Activated CD8-positive, alpha-beta memory T cell treated with anti-CD3 and anti-CD28 coated beads for 1 hour (primary cell): ENCODE results near the gene SPDYE4.
A peak's percentile ranks its signal among the peaks of the same experiment; 100 is the strongest.

Experiments used
- DNase-seq, 2 donors: peaks; one replicate each; pipeline ENCODE4 v3.0.0-alpha.2; 2020; ENCODE audit warnings: low read depth in 1 of 2; ENCODE audit errors: extremely low read depth in 1 of 2

Gene SPDYE4

DNA sequence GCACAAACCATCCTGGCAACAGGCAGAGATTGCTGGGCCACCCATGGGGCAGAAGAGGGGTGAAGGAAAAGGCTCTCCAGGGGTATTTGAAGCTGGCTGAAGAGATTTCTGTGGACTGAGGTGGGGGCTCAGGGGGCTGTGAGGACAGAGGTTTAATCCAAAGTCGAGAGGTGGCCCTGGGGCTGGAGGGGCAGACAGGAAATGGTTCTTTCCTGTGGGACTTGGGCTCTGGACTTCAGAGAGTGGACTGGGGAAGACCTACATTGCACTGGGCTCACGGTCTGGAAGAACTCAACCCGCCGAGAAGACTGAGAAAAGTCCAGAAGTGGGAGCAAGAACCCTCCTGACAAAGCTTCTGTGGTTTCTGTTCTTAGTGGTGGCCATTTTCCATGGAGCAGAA lies 16.6 kb downstream of the SPDYE4 start:
- no peak for DNase-seq

DNA sequence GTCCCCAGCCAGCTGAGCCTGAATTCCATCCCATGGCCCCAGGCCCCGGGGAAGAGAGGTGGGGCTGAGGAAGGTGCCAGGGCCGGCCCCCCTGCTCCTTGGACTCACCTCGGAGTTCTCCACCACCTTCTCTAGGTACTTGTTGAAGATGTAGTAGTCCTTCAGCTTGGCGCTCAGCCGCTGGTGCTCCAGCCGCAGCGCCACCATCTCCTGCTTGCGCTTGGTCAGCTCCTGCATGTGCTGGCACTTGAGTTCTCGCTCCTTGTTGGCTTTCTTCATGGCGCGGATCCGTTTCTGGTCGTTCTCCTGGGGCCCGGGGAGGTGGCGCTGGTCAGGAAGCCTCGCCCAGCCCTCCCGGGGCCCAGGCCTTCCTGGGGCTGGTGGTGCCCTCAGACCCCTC lies 17.0 kb downstream of the SPDYE4 start:
- no peak for DNase-seq

DNA sequence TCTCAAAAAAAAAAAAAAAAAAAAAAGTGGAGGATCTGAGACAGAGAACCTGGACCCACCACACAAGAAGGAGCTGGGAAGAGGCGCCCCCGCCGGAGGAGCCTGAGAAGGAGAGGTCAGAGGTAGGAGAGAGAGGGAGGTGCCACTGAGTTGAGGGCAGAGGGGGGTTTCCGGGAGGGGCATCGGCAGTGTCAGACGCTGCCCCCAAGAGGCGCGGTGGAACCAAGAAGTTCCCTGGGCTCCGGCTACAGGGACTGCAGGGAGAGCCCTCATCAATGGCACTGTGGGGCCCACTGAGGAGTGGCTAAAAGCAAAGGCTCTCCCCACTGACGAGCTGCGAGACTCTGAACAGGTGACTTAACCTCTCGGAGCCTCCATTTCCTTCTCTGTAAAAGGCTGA lies 17.9 kb downstream of the SPDYE4 start:
- peak in 1 of 2 donors; percentile 36 for DNase-seq

DNA sequence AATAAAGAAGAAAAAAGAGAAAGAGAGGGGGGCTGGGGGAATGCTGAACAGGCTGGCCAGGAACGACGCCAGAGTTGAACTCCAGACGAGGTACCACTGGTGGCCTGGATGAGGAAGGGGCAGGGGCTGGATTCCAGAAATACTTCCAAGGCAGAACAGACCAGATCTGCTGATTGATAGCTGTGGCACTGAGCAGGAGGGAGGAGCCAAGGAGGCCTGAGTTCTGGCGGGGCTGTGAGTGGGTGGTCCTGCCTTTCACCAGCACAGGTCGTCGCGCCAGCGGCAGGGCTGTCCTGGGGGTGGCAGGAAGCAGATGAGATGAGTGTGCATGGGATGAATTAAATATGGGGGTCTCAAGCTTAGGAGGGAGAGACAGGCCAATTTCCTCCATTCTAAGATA lies 19.2 kb downstream of the SPDYE4 start:
- no peak for DNase-seq

DNA sequence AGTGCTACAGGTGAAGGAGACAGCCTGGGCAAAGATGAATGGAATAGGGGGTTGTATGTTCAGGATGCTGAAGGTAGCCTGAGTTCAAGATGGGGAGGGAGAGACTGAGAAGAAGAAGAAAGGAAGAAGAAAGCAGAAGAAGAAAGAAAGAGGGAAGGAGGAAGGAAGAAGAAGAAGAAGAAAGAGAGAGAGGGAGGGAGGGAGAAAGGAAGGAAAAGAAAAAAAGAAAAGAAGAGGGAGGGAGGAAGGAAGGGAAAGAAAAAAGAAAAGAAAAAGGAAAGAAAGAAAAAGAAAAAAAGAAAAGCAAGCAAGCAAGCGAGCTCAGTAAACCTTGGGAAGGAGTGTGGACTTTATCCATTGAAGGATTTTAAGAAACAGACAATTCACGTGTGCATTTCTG lies 21.6 kb downstream of the SPDYE4 start:
- DNase-seq = no peak

DNA sequence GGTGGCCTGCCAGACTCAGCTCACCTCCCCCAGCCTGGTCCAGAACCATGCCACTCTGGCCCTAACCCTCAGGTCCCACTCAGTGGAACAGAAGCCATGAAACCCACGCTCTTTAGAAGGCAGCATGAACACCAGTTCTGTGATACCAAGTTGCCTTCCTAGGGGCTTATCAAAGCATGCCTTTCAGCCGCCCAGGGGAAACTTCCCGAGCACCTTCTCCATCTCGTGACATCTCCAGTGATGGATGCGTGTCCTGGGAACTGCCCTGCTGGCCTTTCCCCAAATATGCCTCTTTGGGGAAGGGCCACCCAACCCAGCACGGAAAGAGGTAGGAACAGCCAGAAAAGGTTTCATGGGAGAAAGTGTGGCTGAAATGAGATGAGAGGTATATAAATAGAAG lies 22.0 kb downstream of the SPDYE4 start:
- DNase-seq = no peak

DNA sequence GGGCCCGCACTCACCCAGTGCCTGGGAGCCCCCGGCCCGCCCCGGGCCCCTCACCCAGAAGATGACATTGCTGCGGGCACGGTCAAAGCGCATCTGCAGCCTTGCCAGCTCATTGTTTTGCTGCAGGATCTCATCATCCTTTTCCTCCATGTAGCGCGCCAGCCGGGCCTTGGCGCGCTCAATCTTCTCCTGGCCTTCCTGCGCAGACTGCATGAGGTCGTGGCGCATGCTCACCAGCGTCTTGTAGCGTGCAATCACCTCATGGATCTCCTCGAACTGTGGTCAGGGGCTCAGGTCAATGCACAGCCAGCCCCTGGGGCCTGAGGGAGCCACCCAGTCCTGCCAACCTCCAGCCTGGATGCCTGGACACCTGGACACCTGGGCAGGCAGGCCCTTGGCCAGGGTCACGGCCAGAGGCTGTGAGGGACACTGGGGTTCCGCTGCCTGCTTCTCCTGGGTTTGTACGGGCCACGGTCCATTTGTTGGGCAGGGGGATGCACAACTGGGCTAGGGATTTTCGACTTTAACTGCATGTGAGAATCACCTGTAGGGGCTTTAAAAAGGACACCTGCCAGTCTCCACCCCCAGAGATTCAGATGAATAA lies 22.9 kb downstream of the SPDYE4 start:
- no peak for DNase-seq

DNA sequence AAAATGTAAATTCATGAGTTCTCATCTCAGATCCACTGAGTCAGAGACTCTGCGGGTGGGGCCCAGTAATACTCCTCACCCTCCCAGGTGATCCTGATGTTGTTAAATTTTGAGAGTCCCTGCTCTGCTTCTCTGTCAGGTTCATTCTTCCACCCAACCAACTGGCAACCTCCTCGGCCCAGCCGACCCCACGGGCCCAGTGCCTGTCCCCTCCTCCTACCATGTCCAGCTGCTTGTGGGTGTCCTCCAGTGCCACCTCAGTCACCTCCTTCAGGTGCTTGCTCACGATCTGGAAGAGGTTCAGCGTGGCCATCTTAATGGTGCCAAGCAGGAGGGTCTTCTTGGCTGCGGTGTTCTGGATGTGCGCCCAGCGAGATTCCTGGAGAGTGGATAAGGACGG lies 23.5 kb downstream of the SPDYE4 start:
- no peak for DNase-seq

DNA sequence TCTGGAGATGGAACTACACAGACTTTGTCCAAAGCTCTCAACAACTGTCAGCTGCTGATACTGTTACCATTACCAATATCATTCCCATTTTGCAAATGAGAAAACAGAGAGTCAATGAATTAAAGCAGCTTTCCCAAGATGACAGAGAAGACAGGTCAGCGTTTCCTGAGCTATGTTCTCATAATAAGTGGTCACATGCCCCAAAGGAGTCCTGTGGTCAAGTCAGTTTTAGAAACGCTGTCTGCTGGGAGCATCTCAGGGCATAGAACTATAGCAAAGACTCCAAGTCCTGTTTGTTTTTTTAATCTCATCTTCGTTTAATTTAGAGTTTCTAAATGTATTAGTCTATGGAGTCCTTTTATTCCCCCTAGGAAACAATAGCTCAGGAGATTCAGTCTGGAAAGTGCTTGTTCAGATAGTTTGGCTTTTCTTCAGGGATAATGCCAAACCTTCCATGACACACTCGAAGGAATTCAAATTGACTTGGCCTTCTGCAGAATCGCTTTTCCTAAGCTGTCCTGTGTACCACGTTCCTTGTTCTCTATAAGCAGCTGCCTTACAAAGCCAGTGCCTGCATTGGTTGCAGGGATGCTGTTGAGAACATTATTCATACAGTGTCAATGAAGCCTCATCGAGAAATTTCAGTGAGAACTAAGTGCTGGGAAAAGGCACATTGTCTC lies 25.8 kb downstream of the SPDYE4 start:
- no peak for DNase-seq

DNA sequence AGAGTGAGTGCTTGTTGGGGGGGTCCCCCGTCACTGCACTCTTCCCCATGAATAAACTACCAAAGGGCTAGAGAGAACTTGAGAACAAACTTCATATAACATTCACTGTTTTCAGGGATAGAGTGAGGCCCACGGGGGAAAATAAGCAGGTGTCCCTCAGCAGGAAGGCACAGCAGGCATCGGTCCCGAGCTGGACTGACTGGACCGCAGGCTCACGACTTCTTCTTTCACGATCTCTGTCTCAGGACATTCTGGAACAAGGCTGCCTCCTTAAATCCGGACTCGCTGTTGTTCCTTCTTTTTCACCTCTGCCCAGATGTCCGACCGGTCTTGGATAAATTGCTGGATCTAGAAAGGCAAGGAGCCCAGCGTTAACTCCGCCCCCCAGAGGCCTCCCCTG lies 28.5 kb downstream of the SPDYE4 start:
- DNase-seq = no peak

DNA sequence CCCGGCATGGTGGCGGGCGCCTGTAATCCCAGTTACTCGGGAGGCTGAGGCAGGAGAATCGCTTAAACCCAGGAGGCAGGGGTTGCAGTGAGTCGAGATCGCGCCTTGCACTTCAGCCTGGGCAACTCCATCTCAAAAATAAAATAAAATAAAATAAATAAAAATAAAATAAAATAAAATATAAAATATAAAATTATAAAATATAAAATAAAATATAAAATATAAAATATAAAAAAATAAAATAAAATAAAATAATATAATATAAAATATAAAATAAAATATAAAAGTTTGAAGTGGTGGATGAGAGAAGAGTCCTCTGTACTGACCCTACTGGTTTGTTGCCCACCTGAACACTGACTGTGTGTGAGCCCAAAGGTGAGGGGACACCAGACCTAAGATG lies 28.9 kb downstream of the SPDYE4 start:
- no peak for DNase-seq

DNA sequence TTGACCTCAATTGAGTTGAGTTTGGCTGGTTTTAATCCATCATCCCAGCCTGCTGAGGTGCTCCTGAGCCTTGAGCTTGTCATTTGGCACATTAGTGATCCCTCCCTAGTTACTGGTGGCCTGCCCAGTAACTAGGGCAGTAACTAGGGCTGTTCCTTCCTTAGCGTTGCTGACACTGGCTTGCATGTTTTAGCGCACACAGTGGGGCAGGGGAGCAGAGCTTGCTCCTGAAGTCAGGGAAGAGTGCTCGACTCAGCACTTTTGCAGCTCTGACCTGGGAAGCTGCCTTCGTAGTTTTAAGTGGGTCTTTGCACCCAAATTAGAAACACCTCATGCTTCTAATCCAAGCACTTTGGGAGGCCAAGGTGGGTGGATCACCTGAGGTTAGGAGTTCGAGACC lies 29.4 kb downstream of the SPDYE4 start:
- DNase-seq = no peak

DNA sequence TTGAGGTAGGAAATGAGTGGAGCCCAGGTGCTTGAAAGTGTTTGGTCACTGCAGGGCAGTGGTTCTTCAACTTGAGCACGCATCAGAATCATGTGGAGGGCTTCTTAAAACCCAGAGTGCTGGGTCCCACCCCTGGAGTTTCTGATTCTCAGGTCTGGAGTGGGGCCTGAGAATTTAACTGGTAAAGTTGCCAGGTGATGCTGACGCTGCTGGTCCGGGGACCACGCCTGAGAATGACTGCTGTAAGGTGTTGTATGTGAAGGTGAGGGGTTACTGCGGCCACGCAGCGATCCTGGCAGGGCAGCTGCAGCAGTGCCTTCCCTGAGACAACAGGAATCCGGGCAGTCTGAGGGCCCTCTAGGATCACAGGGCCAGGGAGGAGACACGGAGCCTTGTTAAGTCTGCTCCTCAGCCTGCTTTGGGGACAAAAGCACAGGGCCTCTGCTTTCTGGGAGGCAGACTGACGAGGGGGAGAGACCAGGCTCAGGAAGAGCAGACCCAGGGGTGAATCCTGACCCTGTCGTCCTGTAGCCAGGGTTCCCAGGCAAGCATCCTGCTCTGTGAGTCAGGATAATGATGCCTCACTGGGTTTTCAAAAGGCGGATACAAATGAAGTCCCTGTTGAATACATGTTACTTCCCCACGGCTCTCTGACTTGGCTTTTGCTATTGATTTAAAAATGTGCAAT lies 30.0 kb downstream of the SPDYE4 start:
- DNase-seq = no peak

DNA sequence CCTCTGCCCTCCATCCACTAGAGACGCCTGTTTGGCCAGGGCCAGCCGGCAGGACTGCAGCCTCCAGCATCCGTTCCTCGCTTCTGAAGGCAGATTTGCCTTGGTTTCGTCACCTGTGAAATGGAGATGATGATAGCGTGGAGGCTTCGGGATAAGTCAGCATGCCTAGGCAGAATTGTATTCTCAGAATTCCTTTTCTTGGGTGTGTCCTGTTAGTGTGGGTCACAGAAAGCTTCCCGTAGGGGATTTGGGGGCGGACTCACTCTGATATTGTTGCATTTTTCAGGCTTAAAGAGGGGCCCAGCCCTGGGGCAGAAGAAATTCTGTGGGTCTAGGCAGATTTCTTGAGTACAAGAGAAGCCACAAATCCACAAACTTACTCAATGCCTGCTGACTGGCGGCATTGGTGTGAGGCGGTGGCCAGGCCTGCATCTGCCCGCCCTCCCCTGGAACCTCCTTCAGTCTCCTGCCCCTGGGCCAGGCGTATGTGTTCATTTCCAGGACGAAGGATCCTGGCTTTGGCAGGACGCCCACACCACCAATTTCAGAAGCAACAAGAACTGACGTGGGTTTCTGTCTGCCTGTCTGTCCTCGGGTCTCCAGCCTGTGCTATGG lies 31.3 kb downstream of the SPDYE4 start:
- no peak for DNase-seq

DNA sequence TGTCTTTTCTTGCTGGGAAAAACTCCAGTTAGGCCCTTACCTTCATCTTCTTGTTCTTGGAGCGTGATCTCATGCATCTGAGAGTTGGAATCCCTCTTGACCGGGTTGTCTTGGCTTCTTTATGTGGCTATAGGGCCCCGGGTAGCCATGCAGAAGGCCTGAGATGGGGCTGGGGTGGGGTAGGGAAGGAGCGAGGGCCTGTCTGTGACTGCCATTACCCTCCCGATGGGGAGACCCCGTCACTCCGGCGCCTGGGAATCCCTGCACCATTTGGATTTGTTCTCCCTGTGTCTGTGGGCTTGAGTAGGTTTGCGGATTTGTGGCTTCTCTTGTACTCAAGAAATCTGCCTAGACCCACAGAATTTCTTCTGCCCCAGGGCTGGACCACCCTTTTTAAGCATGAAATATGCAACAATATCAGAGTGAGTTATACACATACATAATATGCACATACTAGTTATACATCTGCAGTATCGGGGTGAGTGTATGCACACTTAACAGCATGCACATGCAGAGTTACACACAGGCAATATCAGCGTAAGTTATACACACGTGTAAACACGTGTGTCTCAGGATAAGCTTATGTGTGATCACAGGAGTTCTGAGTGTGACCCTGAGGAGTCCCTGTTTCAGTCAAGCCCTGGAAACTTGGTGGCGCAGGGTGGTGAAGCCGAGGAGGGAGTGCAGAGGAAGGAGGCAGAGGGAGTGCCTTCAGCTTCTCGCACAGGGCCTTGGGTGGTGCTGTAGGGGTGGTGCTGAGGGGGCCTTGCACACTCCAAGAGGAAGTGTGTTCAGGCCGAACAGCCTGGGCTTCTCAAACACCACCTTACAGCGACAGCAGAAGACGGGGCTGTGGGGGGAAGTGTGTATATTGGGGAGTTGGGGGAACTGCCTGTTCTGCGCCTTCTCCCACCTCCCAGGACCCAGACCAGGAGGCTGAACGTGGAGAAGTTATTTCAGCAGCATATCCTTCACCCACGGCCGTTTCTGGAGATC lies 32.2 kb downstream of the SPDYE4 start:
- no peak for DNase-seq

DNA sequence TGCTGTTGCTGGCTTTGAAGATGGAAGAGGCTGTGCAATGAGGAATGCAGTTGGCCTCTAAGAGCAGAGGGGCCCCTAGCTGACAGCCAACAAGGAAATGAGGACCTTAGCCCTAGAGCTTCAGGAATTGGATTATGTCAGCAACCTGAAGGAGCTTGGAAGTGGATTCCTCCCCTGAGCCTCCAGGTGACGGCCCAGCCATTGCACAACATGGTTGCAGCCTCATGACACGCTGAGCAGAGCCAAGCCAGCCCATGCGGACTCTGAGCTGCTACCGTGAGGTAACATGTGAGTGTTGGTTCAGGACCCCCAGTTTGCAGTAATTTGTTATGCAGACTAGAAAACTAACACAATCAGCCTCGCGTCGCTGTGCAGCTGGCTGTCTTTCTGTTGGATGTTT lies 33.9 kb downstream of the SPDYE4 start:
- no peak for DNase-seq

DNA sequence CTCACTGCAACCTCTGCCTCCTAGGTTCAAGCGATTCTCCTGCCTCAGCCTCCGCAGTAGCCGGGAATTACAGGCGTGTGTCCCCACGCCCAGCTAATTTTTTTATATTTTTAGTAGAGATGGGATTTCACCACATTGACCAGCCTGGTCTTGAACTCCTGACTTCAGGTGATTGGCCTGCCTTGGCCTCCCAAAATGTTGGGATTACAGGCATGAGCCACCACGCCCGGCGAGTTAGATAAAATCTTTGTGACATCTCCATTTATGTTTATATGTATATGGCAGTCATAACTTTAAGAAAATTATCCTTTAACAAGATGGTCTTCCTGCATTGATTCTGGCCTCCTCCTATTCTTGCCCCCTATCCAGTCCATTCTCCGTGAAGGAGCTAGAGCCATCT lies 37.8 kb downstream of the SPDYE4 start:
- no peak for DNase-seq

DNA sequence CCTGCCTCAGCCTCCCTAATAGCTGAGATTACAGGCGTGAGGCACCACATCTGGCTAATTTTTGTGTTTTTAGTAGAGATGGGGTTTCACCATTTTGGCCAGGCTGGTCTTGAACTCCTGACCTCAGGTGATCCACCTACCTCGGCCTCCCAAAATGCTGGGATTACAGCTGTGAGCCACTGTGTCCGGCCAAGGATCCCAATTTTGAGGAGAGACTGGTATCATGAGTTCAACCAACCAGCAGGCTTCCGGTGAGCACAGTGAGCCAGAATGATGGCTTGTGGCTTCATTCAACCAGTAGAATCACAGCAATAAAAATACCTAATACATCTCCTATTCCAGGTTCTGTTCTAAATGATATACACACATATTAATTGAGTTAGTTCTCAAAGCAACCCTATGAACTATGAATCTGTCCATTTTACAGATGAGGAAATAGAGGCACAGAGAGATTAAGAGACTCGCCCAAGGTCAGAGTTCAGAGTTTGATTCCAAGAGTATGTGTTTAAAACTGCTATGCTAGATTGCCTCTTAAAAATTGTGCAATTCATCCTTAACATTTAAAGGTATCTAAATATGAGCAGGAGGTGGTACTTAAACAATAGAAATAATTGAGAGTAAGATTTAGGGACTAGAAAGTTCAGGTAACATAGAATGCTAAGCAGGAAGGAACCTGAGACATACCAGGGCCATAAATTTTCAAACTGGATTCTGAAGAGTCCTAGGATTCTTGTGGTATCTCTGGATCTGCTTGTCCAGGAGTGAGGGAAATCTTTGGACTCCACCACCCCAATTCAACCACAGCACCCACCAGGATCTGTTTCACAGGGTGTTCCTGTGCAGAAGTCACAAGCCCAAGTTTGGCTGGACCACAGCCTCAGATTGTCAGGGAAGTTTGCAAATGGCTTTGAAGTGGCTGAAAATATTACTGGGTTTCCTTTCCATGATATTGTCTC lies 38.8 kb downstream of the SPDYE4 start:
- DNase-seq = no peak

DNA sequence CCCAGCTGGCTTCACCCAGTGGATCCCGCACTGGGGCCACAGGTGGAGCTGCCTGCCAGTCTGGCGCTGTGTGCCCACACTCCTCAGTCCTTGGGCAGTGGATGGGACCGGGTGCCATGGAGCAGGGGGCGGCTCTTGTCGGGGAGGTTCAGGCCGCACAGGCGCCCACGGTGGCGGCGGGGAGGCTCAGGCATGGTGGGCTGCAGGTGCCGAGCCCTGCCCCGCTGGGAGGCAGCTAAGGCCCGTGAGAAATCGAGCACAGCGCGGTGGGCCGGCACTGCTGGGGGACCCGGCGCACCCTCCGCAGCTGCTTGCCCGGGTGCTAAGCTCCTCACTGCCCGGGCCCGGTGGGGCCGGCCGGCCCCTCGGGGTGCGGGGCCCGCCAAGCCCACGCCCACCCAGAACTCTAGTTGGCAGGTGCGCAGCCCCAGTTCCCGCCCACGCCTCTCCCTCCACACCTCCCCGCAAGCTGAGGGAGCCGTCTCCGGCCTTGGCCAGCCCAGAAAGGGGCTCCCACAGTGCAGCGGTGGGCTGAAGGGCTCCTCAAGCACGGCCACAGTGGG lies 40.3 kb downstream of the SPDYE4 start:
- no peak for DNase-seq
